D721Med (cell line): ENCODE measurements around the gene IQSEC1.

Experiments used
- DNase-seq: peaks from one replicate; pipeline ENCODE4 v3.0.0; 2011; ENCODE audit warnings: low spot score; ENCODE audit not compliant: insufficient read length
- FAIRE-seq: peaks from 2 replicates; lab custom pipeline; 2011; peaks lifted over from hg19 to GRCh38; lab: Jason Lieb, UNC
- CTCF ChIP-seq: IDR thresholded peaks from 2 replicates; pipeline ENCODE4 v1.5.1; 2012; ENCODE audit warnings: mild to moderate bottlenecking, control low read depth; ENCODE audit not compliant: insufficient read depth; ENCODE audit errors: missing control alignments

IQSEC1 gene

DNA sequence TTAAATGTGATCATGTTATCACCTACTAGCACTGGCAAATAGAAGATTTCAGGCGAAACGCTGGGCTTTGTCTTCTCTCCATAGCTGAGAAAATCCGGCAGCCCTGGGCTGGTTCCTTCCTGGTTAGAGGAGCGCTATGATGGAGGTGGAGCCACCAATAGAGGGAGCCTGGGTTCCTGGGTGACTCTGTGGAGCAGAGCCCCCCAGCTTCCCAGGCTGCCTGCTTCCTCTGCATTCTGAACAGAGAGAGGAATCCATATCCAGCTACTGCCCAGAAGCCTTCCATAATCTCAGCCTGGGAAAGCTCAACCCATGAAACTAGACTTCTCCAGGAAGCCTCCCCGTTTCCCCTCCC, 32.6 kb upstream of the IQSEC1 start:
- DNase-seq (no peak), FAIRE-seq (no peak)
- TF ChIP-seq CTCF, result peak; percentile 21

- DNase-seq, result no peak
- no peak for FAIRE-seq
- no peak for TF ChIP-seq CTCF
Measured at GRCh38 chr3:13105181-13105895, 32.1 kb upstream of the IQSEC1 start.

- no peak for TF ChIP-seq CTCF
- FAIRE-seq, result no peak
- no peak for DNase-seq
Measured at GRCh38 chr3:13104511-13104910, 31.3 kb upstream of the IQSEC1 start.

- TF ChIP-seq CTCF, result no peak
- DNase-seq (no peak), FAIRE-seq (no peak)
Measured at GRCh38 chr3:13103416-13104058, 30.3 kb upstream of the IQSEC1 start.

- no peak for TF ChIP-seq CTCF
- no peak for FAIRE-seq
- no peak for DNase-seq
Measured at GRCh38 chr3:13102386-13103345, 29.4 kb upstream of the IQSEC1 start.

DNA sequence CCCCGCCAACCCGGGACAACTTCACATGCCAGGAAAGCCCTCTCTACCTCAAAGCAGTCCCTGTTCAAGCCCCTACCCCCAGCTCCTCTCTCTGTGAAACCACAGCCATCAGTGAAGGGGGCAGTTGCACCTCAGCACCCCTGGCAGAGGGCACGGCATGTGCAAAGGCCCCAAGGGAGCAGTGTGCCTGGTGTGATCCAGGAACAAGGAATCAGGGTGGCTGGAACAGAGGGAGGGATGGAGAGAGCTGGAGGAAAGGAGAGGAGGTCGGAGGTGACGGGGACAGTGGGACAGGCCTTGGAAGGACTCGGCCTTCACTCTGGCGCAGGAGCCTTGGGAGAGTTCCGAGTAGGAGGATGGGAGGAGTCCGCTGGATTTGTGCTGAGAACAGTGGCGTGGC, 26.5 kb upstream of the IQSEC1 start:
- no peak for FAIRE-seq
- TF ChIP-seq CTCF, result no peak
- no peak for DNase-seq
